Mucosa of gallbladder (tissue), 1 donor: ENCODE measurements around the gene FAM219A. TPM values are rescaled to one million over a fixed set of nuclear protein-coding genes. Genes with fewer than 3 reads are reported as not detected.

Source experiments
- DNase-seq: peaks from one replicate; pipeline ENCODE4 v3.0.0-alpha.2; 2020; ENCODE audit warnings: low spot score
- total RNA-seq: library from RNA; stranded (reverse); gene quantifications from one replicate; pipeline ENCODE4 v1.2.1, GENCODE V29; 2021
- donor health status: DM: no; HTN: no; CAD: no.

Gene FAM219A
- total RNA-seq, 1 donor from 2014 or later = 24.0 TPM

GRCh38 chr9:34400686-34401602 lies 57.4 kb downstream of the FAM219A start:
- no peak for DNase-seq

- no peak for DNase-seq
Observed at GRCh38 chr9:34400275-34400674, 58.1 kb downstream of the FAM219A start.

- DNase-seq = no peak
Observed at GRCh38 chr9:34399729-34400128, 58.6 kb downstream of the FAM219A start.

GRCh38 chr9:34398875-34399274 lies 59.5 kb downstream of the FAM219A start:
- no peak for DNase-seq

GRCh38 chr9:34396276-34397214 lies 61.8 kb downstream of the FAM219A start:
- DNase-seq = no peak

GRCh38 chr9:34392511-34392910 lies 65.9 kb downstream of the FAM219A start:
- no peak for DNase-seq

GRCh38 chr9:34387239-34387638 lies 71.1 kb downstream of the FAM219A start:
- no peak for DNase-seq

- DNase-seq = no peak
Observed at GRCh38 chr9:34386656-34387055, 71.7 kb downstream of the FAM219A start.

GRCh38 chr9:34385561-34386230 lies 72.7 kb downstream of the FAM219A start:
- no peak for DNase-seq

- DNase-seq = no peak
Observed at GRCh38 chr9:34384368-34385165, 73.8 kb downstream of the FAM219A start.

GRCh38 chr9:34383904-34384303 lies 74.5 kb downstream of the FAM219A start:
- DNase-seq = no peak

- peak; percentile 5 for DNase-seq
Observed at GRCh38 chr9:34382879-34383278, 75.5 kb downstream of the FAM219A start.

GRCh38 chr9:34382054-34382453 lies 76.3 kb downstream of the FAM219A start:
- peak; percentile 8 for DNase-seq

GRCh38 chr9:34381323-34381722 lies 77.0 kb downstream of the FAM219A start:
- peak; percentile 13 for DNase-seq

- DNase-seq = peak; percentile 82
Observed at GRCh38 chr9:34380511-34381315, 77.7 kb downstream of the FAM219A start.

GRCh38 chr9:34380034-34380510 lies 78.3 kb downstream of the FAM219A start:
- DNase-seq = peak; percentile 13

GRCh38 chr9:34379334-34380033 lies 78.9 kb downstream of the FAM219A start:
- peak; percentile 93 for DNase-seq

- DNase-seq = peak; percentile 8
Observed at GRCh38 chr9:34378376-34379060, 79.9 kb downstream of the FAM219A start.

- peak; percentile 56 for DNase-seq
Observed at GRCh38 chr9:34377404-34377746, 81.0 kb downstream of the FAM219A start.
